Endometrial microvascular endothelial cells (primary cell): Measurements from ENCODE around the gene DNHD1. TPM values are rescaled to one million over a fixed set of nuclear protein-coding genes. Genes with fewer than 3 reads are reported as not detected.

ENCODE experiments used
- in situ Hi-C: cut with HindIII; loops from 2 replicates; pipeline ENCODE4 v1.10.0; 2017; ENCODE audit warnings: low sequenced_read_pairs, low pct_unique_long_range_greater_than_20kb; ENCODE audit errors: inconsistent ontology term
- total RNA-seq: library from RNA; depleted of rRNA; stranded (reverse); fragments of >200 nt; gene quantifications from one replicate; pipeline ENCODE4 v1.2.3, GENCODE V29; 2015; ENCODE audit errors: inconsistent ontology term

The DNHD1 gene
- total RNA-seq, 1 donor from 2014 or later: 2.2 TPM

DNA sequence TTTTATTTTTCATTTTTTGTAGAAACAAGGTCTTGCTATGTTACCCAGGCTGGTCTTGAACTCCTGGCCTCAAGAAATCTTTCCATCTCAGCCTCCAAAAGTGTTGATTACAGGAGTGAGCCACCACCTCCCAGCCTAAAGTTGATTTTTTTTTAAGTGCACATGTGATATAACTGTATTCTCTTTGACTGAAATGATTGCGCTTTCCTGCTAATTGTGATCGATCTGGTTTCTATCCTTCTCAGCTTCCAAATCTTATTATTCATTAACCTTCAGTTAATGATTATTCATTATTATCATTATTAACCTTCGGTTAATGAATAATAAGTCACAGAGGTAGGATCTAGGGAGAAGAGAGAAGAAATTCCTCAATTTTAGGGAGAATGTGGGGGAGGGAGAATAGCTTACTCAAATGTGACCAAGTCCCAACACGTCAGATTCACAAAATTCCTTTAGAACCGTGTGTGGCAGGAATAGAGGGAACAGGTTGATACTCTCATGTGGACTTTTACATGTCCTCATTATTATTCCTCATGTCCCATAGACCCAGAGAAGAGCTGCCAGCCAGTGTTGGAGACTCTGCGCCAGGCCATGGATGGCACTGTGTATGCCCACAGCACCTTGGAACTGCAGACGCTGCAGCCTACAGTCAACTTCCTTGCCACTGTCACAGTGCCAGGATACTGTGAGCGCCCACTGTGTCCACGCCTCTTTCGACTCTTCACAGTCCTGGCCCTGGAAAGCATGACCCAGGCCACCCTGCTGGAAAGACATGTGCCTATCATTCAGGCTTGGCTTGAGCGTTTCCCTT, 59.3 kb downstream of the DNHD1 start:
- in situ Hi-C loops: no loop called here

GRCh38 chr11:6557063-6557462, 60.0 kb downstream of the DNHD1 start:
- in situ Hi-C loops: no loop called here

GRCh38 chr11:6557761-6558674, 60.9 kb downstream of the DNHD1 start:
- in situ Hi-C loops: no loop called here

DNA sequence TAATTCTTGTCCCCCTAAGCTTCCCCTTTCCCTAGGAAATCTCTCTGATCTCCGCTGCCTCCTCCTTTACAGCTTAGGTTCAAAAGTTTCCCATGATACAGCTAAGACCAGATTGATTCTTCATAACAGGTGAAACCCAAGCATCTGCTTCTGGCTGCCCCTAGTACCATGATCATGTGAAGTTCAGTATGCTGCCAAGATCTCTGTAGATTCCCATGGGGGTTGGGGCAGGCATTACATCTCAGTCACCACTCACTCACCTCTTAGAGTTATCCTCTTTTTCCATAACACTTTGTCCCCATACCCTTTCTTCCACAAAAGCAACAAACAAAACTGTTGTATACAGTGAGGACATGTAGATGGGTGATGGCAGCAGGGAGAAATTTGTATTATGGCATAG, 62.3 kb downstream of the DNHD1 start:
- in situ Hi-C loops: no loop called here

GRCh38 chr11:6561288-6561687, 64.2 kb downstream of the DNHD1 start:
- in situ Hi-C loops: no loop called here

DNA sequence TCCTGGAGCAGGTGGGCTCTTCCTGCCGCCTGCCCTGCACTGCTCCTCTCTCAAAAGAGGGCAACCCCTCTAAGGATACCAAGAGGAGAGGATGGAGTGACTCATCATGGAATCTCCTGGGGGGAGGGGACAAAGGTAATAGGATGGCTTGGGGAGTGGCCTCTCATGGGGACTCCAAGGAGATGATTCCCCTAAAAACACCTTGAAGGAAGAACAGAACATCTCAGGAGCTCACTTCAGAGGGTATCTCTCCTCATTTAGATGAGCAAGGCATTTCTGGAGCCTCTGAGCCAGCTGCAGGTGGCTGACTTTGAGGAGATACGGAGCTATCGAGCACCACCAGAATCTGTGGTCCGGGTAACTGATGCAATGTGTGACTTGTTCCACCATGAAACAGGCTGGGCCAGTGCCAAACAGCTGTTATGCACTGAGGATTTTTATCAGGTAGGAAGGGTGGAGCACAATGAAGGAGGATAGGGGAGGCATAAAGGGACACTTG, 66.1 kb downstream of the DNHD1 start:
- in situ Hi-C loops: no loop called here

GRCh38 chr11:6563667-6564066, 66.6 kb downstream of the DNHD1 start:
- in situ Hi-C loops: no loop called here

DNA sequence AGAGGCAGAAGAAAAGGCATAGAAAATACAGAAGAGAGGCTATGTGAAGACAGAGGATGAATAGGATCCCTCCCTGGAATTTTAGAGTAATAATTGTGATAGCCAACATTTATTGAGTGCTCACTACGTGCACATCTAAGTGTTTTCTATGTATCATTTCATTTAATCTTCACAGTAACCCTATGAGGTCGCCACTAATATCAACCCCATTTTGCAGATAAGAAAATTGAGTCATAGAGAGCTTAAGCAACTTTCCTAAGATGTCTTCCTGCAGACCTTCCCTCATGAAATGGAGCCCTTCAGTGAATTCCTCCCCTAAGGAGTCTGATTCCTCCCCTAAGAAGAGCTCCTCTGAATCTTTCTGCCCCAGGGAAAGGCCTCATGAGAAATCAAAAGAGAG, 68.2 kb downstream of the DNHD1 start:
- in situ Hi-C loops: no loop called here

- in situ Hi-C loops: no loop called here
Observed at GRCh38 chr11:6565988-6566703, 69.1 kb downstream of the DNHD1 start.

GRCh38 chr11:6566704-6567370, 69.8 kb downstream of the DNHD1 start:
- in situ Hi-C loops: no loop called here

- in situ Hi-C loops: no loop called here
Observed at GRCh38 chr11:6567371-6567745, 70.3 kb downstream of the DNHD1 start.

GRCh38 chr11:6568191-6568918, 71.3 kb downstream of the DNHD1 start:
- in situ Hi-C loops: no loop called here

DNA sequence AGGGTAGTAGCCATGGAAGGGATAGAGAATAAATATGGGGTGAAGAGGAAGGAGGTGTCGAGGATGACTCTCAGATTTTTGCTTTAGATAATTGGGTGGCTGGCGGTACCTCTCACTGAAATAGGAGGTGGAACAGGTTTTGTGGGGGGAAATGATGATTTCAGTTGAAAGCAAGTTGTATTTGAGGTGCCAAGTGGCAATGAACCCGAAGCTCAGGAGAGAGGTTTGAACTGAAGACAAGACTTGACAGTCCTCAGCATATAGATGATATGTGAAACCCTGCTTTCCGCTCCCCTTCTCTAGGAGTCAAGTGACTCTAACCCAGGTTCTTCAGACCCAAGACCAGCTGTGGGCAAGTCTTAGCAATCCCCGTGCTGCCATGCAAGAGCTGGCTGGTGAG, 72.6 kb downstream of the DNHD1 start:
- in situ Hi-C loops: no loop called here

DNA sequence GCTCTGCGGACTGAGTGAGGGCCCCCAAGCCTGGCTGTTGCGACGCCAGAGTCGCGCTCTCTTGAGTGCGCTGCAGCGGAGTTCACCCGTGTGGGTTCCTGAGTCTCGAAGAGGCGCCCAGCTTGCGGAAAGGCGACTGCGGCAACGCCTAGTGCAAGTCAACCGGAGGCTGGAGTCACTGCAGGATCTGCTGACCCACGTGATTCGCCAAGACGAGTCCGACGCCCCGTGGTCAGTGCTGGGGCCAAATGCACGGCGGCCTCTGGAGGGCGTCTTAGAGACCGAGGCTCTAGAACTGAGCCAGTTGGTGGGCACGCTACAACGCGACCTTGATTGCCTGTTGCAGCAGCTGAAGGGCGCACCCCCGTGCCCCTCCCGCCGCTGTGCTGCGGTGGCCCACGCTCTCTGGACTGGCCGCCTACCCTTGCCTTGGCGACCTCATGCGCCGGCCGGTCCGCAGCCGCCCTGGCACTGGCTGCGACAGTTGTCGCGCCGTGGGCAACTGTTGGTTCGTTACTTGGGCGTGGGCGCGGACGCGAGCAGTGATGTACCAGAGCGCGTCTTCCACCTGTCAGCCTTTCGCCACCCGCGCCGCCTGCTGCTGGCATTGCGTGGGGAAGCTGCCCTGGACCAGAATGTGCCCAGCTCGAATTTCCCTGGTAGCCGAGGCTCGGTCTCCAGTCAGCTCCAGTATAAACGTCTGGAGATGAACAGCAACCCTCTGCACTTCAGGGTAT, 73.8 kb downstream of the DNHD1 start:
- in situ Hi-C loops: no loop called here

GRCh38 chr11:6571434-6572008, 74.4 kb downstream of the DNHD1 start:
- in situ Hi-C loops: no loop called here

DNA sequence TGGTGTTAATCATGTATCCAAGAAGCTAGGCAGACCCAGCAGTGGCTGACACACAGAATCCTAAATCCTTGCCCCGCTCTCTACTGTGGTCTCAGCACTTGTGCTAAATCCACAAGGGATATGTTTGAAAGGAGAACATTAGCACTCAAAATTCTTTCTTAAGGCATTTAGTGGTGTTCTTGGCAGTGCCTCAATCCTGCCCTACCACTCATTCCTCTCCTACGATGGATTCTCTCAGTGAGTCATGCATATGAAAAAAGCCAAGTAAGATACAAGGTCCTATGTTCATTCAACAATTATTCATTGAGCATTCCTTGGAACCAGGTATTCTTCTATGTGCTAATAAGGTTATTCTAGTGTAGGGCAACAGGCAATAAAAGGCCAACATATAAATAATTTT, 75.1 kb downstream of the DNHD1 start:
- in situ Hi-C loops: no loop called here
